Superior temporal gyrus (tissue), 1 donor: ENCODE data around the gene SNCAIP.
"Not testable (repeated sequence)": the region's sequence is repeated elsewhere in the genome, so short reads cannot be mapped to it uniquely, and the experiment has no call there.

ENCODE experiments used
- DNase-seq: peaks from one replicate; pipeline ENCODE4 v3.0.0-alpha.2; 2016; ENCODE audit errors: extremely low spot score

The SNCAIP gene

GRCh38 chr5:122356855-122357254, 44.8 kb downstream of the SNCAIP start:
- no peak for DNase-seq

GRCh38 chr5:122358372-122358979, 46.4 kb downstream of the SNCAIP start:
- DNase-seq = no peak

GRCh38 chr5:122362361-122362760, 50.3 kb downstream of the SNCAIP start:
- DNase-seq = no peak

- DNase-seq = no peak
Observed at GRCh38 chr5:122363623-122364022, 51.6 kb downstream of the SNCAIP start.

GRCh38 chr5:122366501-122366900, 54.5 kb downstream of the SNCAIP start:
- no peak for DNase-seq

- DNase-seq = no peak
Observed at GRCh38 chr5:122367456-122367855, 55.4 kb downstream of the SNCAIP start.

- DNase-seq = no peak
Observed at GRCh38 chr5:122368510-122369251, 56.6 kb downstream of the SNCAIP start.

- no peak for DNase-seq
Observed at GRCh38 chr5:122369253-122369815, 57.3 kb downstream of the SNCAIP start.

- no peak for DNase-seq
Observed at GRCh38 chr5:122371511-122372151, 59.6 kb downstream of the SNCAIP start.

- no peak for DNase-seq
Observed at GRCh38 chr5:122374110-122374509, 62.1 kb downstream of the SNCAIP start.

- DNase-seq = no peak
Observed at GRCh38 chr5:122375801-122376200, 63.8 kb downstream of the SNCAIP start.

- no peak for DNase-seq
Observed at GRCh38 chr5:122376250-122376649, 64.2 kb downstream of the SNCAIP start.

- no peak for DNase-seq
Observed at GRCh38 chr5:122377026-122377425, 65.0 kb downstream of the SNCAIP start.

GRCh38 chr5:122382938-122383337, 70.9 kb downstream of the SNCAIP start:
- DNase-seq = not testable (repeated sequence)

- no peak for DNase-seq
Observed at GRCh38 chr5:122384739-122385235, 72.8 kb downstream of the SNCAIP start.

- no peak for DNase-seq
Observed at GRCh38 chr5:122385286-122385685, 73.2 kb downstream of the SNCAIP start.

GRCh38 chr5:122385808-122386207, 73.8 kb downstream of the SNCAIP start:
- DNase-seq = no peak

- no peak for DNase-seq
Observed at GRCh38 chr5:122390154-122390553, 78.1 kb downstream of the SNCAIP start.

GRCh38 chr5:122390694-122391093, 78.7 kb downstream of the SNCAIP start:
- no peak for DNase-seq

- DNase-seq = no peak
Observed at GRCh38 chr5:122391621-122392020, 79.6 kb downstream of the SNCAIP start.

- no peak for DNase-seq
Observed at GRCh38 chr5:122392224-122392623, 80.2 kb downstream of the SNCAIP start.

- DNase-seq = no peak
Observed at GRCh38 chr5:122392824-122393223, 80.8 kb downstream of the SNCAIP start.
